GM12873 (cell line): ENCODE measurements around the gene UNC93A.

ENCODE experiments used
- CTCF ChIP-seq: IDR thresholded peaks from 2 replicates; pipeline ENCODE4 v1.5.1; 2012; ENCODE audit warnings: low read depth, mild to moderate bottlenecking, moderate library complexity, low read length, control low read depth; ENCODE audit not compliant: insufficient read depth; ENCODE audit errors: missing control alignments

Gene UNC93A

GRCh38 chr6:167336844-167337630 is 45.9 kb downstream of the UNC93A start:
- no peak for TF ChIP-seq CTCF

GRCh38 chr6:167337675-167338449 is 46.7 kb downstream of the UNC93A start:
- TF ChIP-seq CTCF = no peak

GRCh38 chr6:167338541-167339117 is 47.5 kb downstream of the UNC93A start:
- TF ChIP-seq CTCF = no peak

- no peak for TF ChIP-seq CTCF
Measured at GRCh38 chr6:167341038-167341583, 50.0 kb downstream of the UNC93A start.

GRCh38 chr6:167341665-167342655 is 50.8 kb downstream of the UNC93A start:
- no peak for TF ChIP-seq CTCF

- TF ChIP-seq CTCF = no peak
Measured at GRCh38 chr6:167342879-167343610, 51.9 kb downstream of the UNC93A start.
